ENCODE data around the gene TSR1.

GRCh38 chr17:2366747-2367494 is 30.7 kb upstream of the TSR1 start:
- TF ChIP-seq CTCF (IDR thresholded peaks at IDR 0.05): no peak
- no peak for TF ChIP-seq EP300 (IDR thresholded peaks at IDR 0.05)
- no peak for TF ChIP-seq POLR2A (IDR thresholded peaks at IDR 0.05)

Data from ovary (tissue), 3 donors.